Nephron progenitor cell (in vitro differentiated cells): Measurements from ENCODE around the gene SLC8A1.

Experiments
- DNase-seq: peaks from one replicate; pipeline ENCODE4 v3.0.0; 2021
- H3K27ac Mint-ChIP-seq: 2 replicates; pipeline ENCODE4 v1.8.0; 2021; ENCODE audit warnings: mild to moderate bottlenecking, moderate library complexity, mixed read lengths
- H3K27me3 Mint-ChIP-seq: 2 replicates; pipeline ENCODE4 v1.8.0; 2021; ENCODE audit warnings: mild to moderate bottlenecking, low read depth, mixed read lengths; ENCODE audit not compliant: poor library complexity
- H3K36me3 Mint-ChIP-seq: 2 replicates; pipeline ENCODE4 v1.8.0; 2021; ENCODE audit warnings: low read depth, mixed read lengths
- H3K4me1 Mint-ChIP-seq: 2 replicates; pipeline ENCODE4 v1.8.0; 2021; ENCODE audit warnings: mixed read lengths
- H3K4me3 Mint-ChIP-seq: 2 replicates; pipeline ENCODE4 v1.8.0; 2021; ENCODE audit warnings: mild to moderate bottlenecking, moderate library complexity, mixed read lengths
- H3K9me3 Mint-ChIP-seq: 2 replicates; pipeline ENCODE4 v1.8.0; 2021; ENCODE audit warnings: mild to moderate bottlenecking, moderate library complexity, mixed read lengths
- TF ChIP-seq, protein P1 (sequence below): fragments of 200-600 bp; sonication (generic); IDR thresholded peaks from 2 replicates; pipeline ENCODE4 v1.5.0; 2021; ENCODE audit warnings: antibody characterized with exemption

Gene SLC8A1

DNA sequence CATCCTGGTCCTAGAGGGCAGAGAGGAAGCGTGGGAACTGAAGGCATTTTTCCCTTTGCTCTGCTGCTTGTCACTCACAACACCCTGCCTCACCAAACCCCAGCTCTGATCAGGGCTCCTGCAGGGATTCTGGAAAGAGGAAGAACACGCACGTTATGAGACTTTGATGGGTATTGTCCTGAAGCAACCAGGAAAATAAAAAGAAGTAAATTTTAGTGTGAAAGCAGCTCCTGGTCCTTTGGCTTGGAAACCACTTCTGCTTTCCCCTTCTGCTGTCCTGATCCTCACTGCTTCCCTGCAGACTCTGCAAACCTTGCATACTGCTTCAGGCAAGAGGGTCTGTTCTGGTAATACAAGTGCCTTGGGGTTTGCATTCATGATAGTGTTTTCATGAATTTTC, 164.1 kb downstream of the SLC8A1 start:
- H3K36me3 Mint-ChIP-seq: no peaks in the 10 kb centered on the region
- no peak overlapping the region for H3K4me3 Mint-ChIP-seq
- no peak for DNase-seq
- H3K4me1 Mint-ChIP-seq: no peaks in the 10 kb centered on the region
- H3K27me3 Mint-ChIP-seq: peaks cover 13% of the 10 kb centered on the region
- H3K27ac Mint-ChIP-seq: no peak overlapping the region
- TF ChIP-seq, protein P1, sequence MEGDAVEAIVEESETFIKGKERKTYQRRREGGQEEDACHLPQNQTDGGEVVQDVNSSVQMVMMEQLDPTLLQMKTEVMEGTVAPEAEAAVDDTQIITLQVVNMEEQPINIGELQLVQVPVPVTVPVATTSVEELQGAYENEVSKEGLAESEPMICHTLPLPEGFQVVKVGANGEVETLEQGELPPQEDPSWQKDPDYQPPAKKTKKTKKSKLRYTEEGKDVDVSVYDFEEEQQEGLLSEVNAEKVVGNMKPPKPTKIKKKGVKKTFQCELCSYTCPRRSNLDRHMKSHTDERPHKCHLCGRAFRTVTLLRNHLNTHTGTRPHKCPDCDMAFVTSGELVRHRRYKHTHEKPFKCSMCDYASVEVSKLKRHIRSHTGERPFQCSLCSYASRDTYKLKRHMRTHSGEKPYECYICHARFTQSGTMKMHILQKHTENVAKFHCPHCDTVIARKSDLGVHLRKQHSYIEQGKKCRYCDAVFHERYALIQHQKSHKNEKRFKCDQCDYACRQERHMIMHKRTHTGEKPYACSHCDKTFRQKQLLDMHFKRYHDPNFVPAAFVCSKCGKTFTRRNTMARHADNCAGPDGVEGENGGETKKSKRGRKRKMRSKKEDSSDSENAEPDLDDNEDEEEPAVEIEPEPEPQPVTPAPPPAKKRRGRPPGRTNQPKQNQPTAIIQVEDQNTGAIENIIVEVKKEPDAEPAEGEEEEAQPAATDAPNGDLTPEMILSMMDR: no peak
- H3K9me3 Mint-ChIP-seq: no peaks in the 10 kb centered on the region

DNA sequence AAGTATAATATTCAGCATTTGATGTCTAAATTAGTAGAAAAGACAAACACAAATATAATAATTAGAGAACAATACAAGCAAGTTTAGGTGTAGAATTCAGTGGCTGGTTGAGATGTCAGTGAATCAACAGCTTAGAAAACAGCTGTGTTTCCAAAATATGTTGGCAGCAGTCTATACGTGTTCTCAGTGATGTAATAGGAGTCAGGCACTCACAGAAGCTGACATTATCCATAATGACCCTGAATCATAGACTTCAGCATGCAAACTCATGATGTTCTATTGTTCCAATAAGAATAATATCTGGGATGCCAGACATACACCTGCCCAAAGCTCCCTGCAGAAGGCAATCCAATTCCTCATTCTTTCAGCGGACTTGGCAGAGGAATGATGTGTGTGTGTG, 164.7 kb downstream of the SLC8A1 start:
- no peak for DNase-seq
- no peaks in the 10 kb centered on the region for H3K9me3 Mint-ChIP-seq
- TF ChIP-seq, protein P1: no peak
- H3K27ac Mint-ChIP-seq: no peak overlapping the region
- H3K27me3 Mint-ChIP-seq: peaks cover 7% of the 10 kb centered on the region
- no peaks in the 10 kb centered on the region for H3K36me3 Mint-ChIP-seq
- H3K4me3 Mint-ChIP-seq: no peak overlapping the region
- H3K4me1 Mint-ChIP-seq: no peaks in the 10 kb centered on the region

DNA sequence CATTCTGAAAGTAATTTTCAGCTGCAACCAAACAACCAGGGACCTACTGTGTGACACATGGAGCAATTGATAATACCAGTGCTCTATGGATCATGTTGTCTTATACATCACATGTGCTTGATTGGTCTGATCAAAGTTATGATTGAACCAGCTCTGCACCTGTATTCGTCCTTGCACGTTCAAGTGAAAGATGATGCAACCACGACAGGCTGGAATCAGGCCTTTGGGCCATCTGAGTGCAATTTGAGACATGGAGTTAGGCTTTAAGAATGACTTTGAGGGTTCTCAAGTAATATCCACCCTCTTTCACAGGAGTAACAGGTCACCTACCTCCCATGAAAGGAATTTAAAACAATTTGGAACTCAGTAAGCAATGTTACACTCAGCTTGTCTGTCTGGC, 165.2 kb downstream of the SLC8A1 start:
- no peak for DNase-seq
- Mint-ChIP-seq H3K27ac (no peak overlapping the region), H3K27me3 (peaks cover 5% of the 10 kb centered on the region), H3K36me3 (no peaks in the 10 kb centered on the region), H3K9me3 (no peaks in the 10 kb centered on the region), H3K4me1 (no peaks in the 10 kb centered on the region), H3K4me3 (no peak overlapping the region)
- TF ChIP-seq, protein P1: no peak

DNA sequence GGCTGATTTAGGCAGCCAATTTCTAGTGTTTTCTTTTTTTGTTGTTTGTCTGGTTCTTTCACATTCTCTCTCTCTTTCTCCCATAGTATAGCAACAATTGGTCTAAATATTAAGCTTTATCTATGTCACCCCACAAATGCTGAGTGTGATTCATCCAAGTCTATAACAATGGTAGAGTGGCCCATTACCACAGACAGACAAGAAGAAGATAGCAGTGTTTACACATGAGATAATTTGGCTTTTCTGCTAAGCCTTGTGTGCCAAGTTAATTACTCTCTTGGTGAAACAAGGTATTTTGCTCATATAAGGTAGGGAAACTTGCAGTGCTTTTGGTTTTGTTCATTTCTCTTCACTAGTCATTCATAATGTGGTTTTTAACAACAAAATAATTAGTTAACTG, 166.5 kb downstream of the SLC8A1 start:
- Mint-ChIP-seq H3K4me3 (no peak overlapping the region), H3K27me3 (peaks cover 4% of the 10 kb centered on the region), H3K27ac (no peak overlapping the region), H3K36me3 (no peaks in the 10 kb centered on the region), H3K9me3 (no peaks in the 10 kb centered on the region), H3K4me1 (no peaks in the 10 kb centered on the region)
- TF ChIP-seq, protein P1: no peak
- DNase-seq: no peak

DNA sequence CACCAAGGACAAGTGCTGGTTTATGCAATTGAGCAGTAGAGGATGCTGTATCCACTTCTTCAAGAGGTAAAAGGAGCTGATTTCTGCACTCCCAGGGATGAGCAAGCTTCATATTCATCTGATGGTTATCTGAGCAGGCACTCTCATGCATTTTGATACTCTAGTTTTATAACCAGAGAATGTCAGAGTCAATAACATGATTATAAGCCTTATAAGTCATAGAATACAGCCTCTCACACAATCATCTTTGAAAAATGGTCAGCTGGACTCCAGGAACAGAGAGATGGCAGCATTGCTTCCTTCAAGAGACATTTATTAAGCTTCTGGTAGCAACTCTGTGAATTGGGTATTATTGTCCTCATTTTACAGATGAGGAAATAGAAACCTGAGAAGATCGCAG, 167.1 kb downstream of the SLC8A1 start:
- Mint-ChIP-seq H3K9me3 (no peaks in the 10 kb centered on the region), H3K27me3 (no peaks in the 10 kb centered on the region), H3K27ac (no peak overlapping the region), H3K36me3 (no peaks in the 10 kb centered on the region), H3K4me3 (no peak overlapping the region), H3K4me1 (no peaks in the 10 kb centered on the region)
- no peak for DNase-seq
- TF ChIP-seq, protein P1: no peak

DNA sequence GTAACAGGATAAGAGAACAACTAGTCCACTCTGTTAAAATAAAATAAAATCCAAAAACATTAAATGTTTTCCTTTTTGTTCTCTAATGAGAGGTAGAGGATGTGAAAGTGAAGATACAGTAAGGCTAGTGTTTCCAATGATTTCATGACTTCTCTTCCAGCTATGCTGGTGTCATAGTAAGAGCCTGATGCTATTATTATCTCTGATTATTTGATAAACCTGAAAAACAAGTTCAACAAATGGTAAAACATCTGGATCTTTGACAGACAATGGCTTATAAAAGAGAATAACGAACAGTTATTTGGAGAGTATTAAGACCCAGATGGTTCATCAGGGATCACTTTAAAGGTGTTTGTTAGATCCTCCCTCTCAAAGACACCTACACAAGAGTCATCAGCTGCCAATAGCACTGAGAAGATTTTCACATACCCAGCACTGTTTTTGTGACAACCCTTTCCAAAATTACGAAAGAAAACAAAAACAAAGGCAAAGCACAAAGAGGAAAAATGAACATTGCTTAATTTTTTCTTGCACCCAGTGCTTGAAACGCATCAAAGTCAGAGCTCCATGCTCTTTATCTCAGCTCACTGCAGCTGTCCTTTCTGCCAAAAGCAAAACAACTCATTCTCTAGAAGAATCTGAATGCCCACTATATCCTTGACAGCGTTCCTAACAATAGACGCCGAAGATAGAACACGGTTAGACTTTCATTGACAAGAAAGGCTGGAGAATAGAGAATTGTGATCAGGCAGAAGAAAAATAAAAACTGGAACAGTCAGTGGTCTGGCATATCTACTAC, 168.6 kb downstream of the SLC8A1 start:
- Mint-ChIP-seq H3K4me3 (no peak overlapping the region), H3K27me3 (no peaks in the 10 kb centered on the region), H3K36me3 (no peaks in the 10 kb centered on the region), H3K27ac (no peak overlapping the region), H3K4me1 (no peaks in the 10 kb centered on the region), H3K9me3 (no peaks in the 10 kb centered on the region)
- TF ChIP-seq, protein P1: no peak
- no peak for DNase-seq
